K562 (cell line): ENCODE data around the gene RIN3.

Source experiments
- ATF6 ChIP-seq: sonication (generic); formaldehyde crosslinking; IDR thresholded peaks from 2 replicates; pipeline ENCODE4 v1.4.0; 2020; ENCODE audit warnings: mild to moderate bottlenecking, missing genetic modification reagents
- CTCF ChIP-seq, 3 experiments: IDR thresholded peaks in 2 of 3; conservative IDR thresholded peaks in 1 of 3; 2 replicates each; pipeline ENCODE4 v1.5.1; 2011 to 2012; ENCODE audit warnings: low read length in 3 of 3, mild to moderate bottlenecking in 3 of 3, control low read depth in 2 of 3, improper control_type of control experiment in 1 of 3, inconsistent platforms in 1 of 3, low read depth in 1 of 3, mixed read lengths in 1 of 3, moderate library complexity in 1 of 3; ENCODE audit not compliant: insufficient read depth in 2 of 3
- FOXJ2 ChIP-seq: fragments of 200-800 bp; sonication (Bioruptor generic); IDR thresholded peaks from 2 replicates; pipeline ENCODE4 v1.6.1; 2016; ENCODE audit warnings: missing genetic modification characterization, missing compliant biosample characterization
- JUNB ChIP-seq: fragments of 450-650 bp; formaldehyde crosslinking; conservative IDR thresholded peaks from 2 replicates; pipeline ENCODE4 v1.4.0; 2020; ENCODE audit warnings: mild to moderate bottlenecking
- RREB1 ChIP-seq: fragments of 250-450 bp; sonication (Bioruptor Pico); IDR thresholded peaks from 2 replicates; pipeline ENCODE4 v1.4.0; 2020
- SMC3 ChIP-seq: conservative IDR thresholded peaks from 2 replicates; pipeline ENCODE4 v1.6.1; 2011; ENCODE audit warnings: low read depth, low read length, improper control_type of control experiment; ENCODE audit not compliant: insufficient read depth
- SP1 ChIP-seq: sonication (generic); formaldehyde crosslinking; IDR thresholded peaks from 2 replicates; pipeline ENCODE4 v1.8.1; 2022; ENCODE audit warnings: mild to moderate bottlenecking, missing genetic modification reagents
- TCFL5 ChIP-seq: fragments of 250-450 bp; sonication (Bioruptor Pico); conservative IDR thresholded peaks from 2 replicates; pipeline ENCODE4 v1.6.1; 2021; ENCODE audit warnings: mild to moderate bottlenecking, moderate library complexity, matching md5 sums
- XRCC5 ChIP-seq: fragments of 200-400 bp; formaldehyde crosslinking; IDR thresholded peaks from 2 replicates; pipeline ENCODE4 v1.6.1; 2017; ENCODE audit warnings: low read depth, mild to moderate bottlenecking, low read length
- ZBTB33 ChIP-seq: sonication (generic); formaldehyde crosslinking; IDR thresholded peaks from 2 replicates; pipeline ENCODE4 v1.8.1; 2023; ENCODE audit warnings: mild to moderate bottlenecking, missing genetic modification reagents
- ZNF644 ChIP-seq: fragments of 200-800 bp; sonication (Bioruptor generic); IDR thresholded peaks from 2 replicates; pipeline ENCODE4 v1.6.1; 2016; ENCODE audit warnings: low read depth, missing genetic modification characterization, missing compliant biosample characterization

- TF ChIP-seq RREB1 (CRISPR knock-in tag), result no peak
- TF ChIP-seq ATF6 (CRISPR knock-in tag), result no peak
- TF ChIP-seq TCFL5 (CRISPR knock-in tag), result no peak
- TF ChIP-seq JUNB, result no peak
- TF ChIP-seq SMC3, result no peak
- no peak for TF ChIP-seq SP1 (CRISPR knock-in tag)
- no peak for TF ChIP-seq XRCC5
- TF ChIP-seq ZBTB33, result no peak
- TF ChIP-seq ZNF644 (tag), result no peak
- peak in 1 of 3 experiments; percentile 31; a peak in 2 of 6 replicates for TF ChIP-seq CTCF (IDR thresholded peaks at IDR 0.05 in 2 of 3, conservative IDR thresholded peaks at IDR 0.05 in 1 of 3; ENCODE audit: insufficient read depth in 2 of 3, low read depth in 1 of 3, low read length in 3 of 3)
- TF ChIP-seq FOXJ2 (tag), result no peak
These were observed 156.6 kb downstream of the RIN3 start for GRCh38 chr14:92670160-92670559.
